HG03280 (cell line): ENCODE measurements around the gene MED13L.
"Not testable (repeated sequence)": the region's sequence is repeated elsewhere in the genome, so short reads cannot be mapped to it uniquely, and the experiment has no call there.

Experiments used
- ATAC-seq: cut with Tn5 transposase; IDR thresholded peaks from one replicate; pipeline ENCODE4 v1.9.1; 2021; ENCODE audit warnings: mild to moderate bottlenecking, moderate library complexity; ENCODE audit not compliant: unreplicated experiment

The MED13L gene

DNA sequence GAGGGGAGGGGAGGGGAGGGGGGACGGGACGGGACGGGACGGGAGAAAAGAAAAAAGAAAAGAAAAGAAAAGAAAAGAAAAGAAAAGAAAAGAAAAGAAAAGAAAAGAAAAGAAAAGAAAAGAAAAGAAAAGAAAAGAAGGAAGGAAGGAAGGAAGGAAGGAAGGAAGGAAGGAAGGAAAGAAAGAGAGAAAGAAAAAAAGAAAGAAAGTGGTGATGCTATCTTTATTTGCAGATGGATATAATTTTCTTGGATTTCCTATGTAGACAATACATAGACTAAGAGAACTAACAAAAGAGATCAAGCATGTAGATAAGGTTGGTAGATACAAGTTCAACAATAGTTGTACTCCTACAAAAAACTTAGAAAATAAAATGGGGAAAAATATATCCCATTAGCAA, 245.9 kb downstream of the MED13L start:
- not testable (repeated sequence) for ATAC-seq

DNA sequence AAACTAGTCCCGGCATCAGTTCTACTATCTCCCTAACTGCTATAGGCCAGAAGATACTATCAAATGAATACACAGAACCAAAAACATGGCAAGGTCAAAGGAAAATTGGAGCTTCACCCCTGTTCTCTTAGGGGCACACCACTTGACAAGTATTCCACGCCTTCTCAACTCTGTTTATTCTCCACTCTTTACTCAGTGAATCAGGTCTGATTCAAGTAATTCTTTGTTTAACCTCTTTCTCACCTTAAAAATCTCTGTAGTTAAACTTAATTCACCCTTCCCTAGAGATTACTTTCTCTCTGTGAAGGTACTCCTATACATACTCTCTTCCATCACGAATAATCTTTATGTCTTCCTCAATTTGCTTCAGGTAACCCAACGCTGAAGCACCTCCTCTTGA, 248.9 kb downstream of the MED13L start:
- ATAC-seq: no peak

DNA sequence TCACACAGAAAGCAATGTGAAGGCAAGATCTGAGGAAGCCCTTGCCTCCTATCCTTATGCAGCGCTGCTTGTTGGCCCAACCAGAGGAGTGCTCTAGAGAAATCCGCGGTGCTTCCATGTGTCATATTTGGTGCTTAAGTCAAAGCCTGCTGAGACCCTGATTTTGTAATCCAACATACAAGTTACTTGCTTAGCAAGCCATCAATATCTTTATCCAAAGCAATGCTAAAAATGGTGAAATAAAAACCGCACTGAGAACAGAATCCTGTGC, 250.0 kb downstream of the MED13L start:
- no peak for ATAC-seq

DNA sequence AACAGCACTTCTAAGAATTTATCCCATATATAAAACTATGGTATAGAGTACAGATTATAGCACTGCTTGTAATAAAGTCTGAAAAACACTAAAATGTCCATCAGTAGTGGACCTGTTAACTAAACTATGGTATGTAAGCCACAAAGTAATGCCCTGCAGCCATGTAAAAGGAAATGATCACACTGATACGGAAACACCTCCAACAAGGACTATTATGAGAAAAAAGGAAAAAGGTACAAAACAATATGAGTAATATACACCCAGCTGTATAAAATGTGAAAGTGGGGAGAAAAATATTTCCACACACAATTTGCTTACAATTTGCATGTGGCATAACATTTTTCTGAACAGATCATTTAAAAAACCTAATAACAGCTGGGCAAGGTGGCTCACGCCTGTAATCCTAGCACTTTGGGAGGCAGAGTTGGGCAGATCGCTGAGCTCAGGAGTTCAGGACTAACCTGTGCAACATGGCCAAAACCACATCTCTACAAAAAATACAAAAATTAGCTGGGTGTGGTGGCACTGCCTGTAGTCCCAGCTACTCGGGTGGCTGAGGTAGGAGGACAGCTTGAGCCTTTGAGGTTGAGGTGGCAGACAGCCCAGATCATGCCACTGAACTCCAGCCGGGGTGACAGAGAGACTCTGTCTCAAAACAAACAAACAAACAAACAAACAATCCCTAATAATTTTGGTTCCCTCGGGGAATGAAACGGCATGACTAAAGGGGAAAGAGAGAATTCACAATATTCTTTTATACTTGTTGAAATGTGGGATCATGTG, 250.5 kb downstream of the MED13L start:
- no peak for ATAC-seq

DNA sequence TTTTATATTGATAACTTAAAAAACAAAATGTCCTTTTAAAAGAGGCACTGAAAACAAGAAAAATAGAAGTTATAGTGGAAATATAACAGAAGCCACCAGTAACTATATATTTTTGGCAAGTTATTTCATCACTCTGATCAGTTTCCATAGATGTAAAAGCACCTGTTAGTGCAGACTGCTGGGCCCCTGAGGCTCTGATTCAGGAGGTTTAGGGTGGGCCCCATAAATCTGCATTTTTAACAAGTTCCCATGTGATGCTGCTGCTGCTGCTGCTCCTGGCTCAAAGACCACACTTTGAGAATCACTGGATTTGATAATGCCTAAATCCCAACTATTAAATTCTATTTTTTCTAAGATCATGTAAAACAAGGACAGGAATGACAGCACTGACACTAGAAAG, 251.1 kb downstream of the MED13L start:
- no peak for ATAC-seq

DNA sequence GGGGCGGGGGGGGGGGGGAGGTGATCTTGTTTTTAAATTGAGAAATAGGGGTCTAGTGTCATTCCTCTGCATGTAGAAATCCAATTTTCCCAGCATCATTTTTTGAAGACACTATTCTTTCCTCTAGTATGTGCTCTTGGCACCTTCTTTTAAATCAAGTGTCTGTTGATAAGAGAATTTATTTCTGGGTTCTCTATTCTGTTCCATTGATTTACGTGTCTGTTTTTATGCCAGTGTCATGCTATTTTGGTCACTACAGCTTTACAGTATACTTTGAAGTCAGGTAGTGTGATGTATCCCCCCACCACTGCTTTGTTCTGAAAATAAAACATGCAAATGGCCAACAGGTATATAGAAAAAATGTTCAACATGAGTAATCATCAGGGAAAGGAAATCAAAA, 252.7 kb downstream of the MED13L start:
- no peak for ATAC-seq

DNA sequence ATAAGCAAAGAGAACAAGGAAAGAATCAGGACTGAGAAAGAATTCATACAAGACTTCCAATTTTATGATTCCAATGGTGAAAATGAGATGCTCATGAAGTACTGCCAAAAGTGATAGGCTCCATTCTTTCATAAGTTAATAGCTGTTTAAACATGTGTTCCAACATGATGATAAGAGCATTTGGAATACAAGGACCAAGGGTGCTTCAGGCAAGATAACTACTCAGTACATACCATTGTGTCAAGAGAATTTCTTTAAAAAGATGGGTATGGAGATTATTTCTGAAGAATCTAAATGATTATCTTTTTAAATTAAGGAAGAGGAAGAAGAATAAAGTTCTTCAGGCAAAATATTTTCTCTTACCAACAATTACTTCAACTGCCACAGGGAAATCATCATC, 258.1 kb downstream of the MED13L start:
- no peak for ATAC-seq

DNA sequence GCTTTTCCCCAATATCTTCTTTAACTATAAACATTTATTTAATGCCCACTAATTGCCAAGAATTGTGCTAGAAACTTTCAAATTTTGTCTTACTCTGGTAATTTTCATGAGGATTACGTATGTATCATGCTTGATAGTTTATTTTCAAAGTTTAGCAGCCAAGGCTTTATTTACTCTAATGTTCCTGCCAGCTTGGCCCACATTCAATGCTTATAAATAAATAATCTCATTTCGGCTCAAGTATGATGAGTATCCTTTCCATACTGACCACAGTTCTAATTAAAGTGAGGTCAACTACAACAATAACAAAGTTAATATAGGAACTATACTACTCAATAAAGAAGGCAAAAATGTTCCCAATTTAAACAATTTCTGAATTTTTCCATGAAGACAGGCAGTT, 259.2 kb downstream of the MED13L start:
- ATAC-seq: no peak

DNA sequence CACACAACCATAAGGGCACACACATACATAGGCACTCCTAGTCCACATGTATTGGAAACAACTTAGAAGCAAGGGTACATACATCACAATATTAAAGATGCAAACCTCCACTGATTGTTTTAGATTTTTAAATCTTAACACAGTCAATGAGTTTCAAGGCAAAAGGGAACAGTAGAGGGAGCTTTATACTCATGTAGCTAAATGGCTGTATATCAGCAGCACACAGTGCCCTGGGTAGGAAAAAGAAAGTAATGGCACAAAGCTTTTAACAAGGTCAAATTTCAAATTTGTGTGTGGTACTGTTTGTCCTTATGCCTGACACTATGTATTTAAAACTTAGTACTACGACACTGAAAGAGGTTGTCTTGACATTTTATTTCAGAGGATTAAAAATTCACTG, 262.0 kb downstream of the MED13L start:
- no peak for ATAC-seq

DNA sequence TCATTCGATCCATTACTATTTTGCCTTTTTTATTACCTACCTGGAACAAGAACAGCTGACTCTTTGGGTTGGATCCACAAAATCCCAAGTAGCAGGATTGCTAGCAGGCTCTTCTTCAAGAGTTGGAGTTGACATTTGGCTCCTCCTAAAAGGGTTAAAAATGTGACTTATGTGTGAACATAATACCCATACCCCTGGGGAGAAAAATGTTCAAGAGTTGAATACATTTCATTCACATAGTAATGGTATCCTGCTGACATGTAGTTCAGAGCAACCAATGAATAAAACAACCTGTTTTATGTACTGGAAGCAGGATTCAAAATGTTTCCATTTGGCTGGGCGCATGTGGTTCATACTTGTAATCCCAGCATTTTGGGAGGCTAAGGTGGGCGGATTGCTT, 264.7 kb downstream of the MED13L start:
- no peak for ATAC-seq

DNA sequence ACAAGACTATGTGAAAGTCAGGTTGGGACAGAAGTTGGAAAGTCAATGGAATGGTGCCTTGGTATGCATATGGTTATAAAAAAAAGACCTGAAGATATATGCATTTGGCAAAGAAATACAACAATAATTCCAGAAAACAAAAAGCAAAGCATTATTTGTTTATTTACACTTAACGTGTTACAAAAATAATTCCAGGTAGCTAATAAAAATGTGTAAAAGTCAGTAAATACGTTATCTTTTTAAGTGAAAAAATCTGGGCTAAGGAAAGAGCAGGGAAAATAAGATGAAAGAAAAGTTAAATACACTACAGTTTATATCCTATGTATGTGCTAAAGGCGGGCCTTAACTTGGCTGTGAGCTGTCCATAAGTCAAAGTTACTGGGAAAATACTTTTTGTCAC, 266.3 kb downstream of the MED13L start:
- ATAC-seq: no peak

DNA sequence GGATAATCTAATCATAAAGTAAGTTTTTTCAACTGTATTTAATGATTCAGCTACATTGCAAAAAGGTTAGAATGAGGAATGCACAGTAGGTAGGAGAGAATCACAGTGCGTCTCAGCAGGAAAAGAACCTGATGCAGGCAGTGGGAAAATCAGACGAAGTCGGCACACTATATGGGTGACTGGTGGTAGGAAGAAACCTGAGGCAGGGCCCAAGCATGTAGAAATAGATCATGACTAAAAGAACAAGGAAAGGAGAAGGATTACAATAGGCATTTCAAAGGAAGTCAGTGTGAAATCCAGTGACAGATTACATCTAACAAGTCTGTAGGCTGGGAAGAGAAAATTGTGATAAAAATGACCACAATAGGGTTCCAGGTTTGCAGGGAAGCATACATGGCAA, 267.0 kb downstream of the MED13L start:
- ATAC-seq: no peak

DNA sequence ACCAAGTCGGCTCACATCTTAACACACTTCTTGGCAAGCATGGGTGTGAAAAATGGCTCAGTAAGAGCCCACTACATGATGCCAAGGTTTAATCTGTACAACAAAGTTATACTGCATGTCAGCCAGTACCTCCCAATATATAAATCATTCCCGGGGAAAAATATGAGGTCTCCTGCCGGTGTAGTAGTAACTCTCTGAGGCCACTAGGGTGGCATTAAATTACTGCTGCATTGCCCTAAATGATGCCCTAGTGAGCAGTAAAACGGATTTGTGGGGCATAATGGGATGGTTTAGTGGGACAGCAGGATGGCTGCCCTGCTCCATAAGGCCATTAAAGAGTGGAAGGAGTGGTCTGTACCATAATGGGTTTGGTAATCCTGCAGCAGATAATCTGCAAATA, 267.7 kb downstream of the MED13L start:
- no peak for ATAC-seq

DNA sequence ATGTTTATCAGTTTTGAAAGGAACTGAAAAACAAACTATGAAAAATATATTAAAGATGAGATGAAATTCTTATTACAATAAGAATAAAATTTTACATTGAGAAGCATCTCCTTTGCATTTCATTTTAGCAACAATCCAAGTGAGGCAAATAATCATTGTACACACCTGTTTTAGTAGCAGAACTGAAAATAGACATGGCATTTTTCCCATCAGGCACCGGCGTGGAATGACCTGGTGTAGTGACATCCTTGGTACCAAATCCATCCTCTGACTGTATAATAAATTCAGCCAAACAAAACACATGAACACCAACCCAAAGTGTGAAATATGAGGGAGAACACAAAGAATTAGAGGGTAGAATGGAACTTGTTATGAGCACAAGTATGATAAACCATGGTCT, 271.4 kb downstream of the MED13L start:
- ATAC-seq: no peak

DNA sequence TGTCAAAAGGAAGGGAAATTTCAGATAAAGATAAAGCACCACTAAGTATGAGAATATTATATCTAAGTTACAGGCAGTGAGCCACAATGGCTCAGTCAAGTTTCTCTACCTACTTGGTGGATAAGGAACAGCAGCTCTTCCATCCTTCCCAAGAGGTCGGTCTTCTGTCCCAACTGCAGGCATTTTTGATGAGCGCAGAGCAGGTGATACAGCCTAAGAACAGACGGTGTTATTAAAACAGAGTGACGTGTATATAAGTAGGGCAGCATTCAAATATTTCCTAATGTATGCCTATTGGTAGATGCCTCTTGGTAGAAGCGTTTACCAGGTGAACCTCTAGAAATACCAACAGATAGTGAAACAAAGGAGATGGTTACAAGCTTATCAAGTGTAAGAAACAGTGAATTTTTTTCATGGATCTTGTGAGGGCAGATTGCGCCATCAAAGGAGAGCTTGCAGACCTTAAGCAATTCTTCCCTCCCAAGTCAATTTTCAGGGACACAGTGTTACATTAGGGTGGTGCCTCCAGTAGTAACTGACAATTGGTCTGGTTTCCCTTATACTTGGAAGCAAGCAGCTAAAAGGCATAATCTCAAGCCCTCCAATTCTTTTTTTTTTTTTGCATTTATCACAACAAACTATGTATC, 274.5 kb downstream of the MED13L start:
- no peak for ATAC-seq

DNA sequence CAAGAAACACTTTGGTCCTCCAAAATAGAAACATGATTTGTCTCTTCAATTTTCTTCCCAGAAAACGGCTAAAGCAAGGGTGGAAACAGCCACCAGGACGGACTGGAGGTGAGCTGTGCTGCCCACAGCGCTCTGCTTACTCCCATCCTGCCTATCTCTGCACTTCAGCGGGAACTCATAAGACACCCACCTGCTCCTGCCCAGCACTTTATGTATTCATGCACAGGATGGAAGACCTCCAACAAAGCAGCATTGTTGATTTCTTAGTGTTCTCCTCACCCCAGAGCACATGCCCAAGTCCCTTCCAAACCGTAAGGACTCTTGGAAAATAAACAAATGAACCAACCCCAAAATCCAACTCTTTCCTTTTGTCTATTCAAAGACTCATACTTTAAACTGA, 277.2 kb downstream of the MED13L start:
- no peak for ATAC-seq

DNA sequence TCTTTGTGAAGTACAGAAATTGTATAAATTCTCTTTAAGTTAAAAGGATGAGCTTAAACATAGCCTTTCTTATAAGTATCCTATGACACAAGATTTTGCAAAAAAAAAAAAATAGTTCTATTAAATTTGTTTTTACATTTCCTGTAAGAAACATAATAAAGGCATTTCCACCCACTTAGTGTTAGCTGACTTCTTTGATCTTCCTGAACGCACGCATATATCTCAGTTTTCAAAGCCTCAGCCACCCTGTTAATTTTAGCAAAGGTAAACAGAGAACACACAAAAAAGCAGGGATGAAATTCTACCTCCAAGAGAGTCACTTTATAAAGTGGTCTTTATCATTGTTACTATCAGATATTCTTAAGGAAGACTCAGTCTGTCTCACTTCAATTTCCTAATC, 277.9 kb downstream of the MED13L start:
- ATAC-seq: no peak

DNA sequence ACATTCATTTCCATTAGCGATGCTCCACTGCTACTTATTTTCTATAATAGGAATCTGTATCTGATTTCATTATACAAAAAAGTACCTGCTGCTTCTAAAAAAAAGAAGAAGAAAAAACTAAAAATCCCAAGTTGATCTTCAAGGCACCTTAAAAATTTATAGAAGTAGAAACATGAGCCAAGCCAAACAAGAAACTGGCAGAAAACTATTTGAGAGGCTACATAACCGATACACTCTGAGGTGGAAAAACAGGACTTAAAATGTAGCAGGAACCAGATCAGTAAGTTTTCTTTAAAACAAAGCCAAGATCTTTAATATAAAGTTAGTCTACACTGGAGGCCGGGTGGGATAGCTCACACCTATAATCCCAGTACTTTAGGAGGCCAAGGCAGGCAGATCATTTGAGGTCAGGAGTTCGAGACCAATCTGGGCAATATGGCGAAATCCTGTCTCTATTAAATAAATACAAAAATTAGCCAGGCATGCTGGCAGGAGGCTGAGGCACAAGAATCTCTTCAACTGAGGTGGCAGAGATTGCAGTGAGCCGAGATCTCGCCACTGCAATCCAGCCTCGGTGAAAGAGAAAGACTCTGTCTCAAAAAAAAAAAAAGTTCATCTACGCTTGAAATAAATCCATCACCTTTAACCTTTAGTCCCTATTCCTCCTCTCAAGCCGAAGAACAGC, 278.6 kb downstream of the MED13L start:
- no peak for ATAC-seq

DNA sequence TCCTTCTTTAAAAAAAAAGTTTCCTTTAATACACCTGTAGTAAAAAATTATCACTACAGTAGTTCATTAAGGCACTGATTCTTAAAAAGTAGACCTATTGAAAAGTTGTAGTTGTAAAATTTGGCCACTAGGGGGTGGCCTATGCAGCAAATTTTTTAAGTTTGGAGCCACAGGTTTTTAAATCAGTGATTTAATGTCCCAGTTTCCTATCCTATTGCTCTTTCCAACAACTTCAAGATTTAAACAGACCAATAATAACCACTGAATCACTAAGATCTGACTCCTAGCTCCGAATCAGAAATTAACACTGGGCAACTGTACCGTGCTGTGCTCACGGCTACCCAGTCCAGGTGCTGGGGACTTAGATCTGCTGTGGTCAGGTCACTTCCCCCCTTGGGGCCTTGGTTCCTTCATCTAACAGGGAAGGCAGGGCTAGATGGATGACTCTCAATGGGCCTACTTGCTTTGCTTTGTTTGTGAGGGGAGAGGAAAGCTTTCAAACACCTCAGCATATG, 279.3 kb downstream of the MED13L start:
- no peak for ATAC-seq

DNA sequence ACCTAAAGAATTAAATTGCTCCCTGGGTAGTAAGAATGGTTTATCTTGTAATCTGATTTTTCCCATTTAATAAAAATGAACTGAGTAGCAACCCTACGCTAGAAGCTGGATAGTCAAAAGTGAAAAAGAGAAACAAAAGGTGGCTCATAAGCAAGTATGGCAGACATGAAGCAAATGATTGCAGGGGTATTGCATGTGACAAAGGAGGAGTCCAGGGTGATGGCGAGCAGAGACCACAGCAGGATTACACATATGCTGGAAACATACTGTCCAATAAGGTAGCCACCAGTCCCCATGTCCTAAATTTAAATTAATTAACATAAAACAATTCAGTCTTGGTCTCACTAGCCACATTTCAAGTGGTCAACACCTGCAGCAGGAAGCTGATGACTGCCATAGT, 283.8 kb downstream of the MED13L start:
- no peak for ATAC-seq

DNA sequence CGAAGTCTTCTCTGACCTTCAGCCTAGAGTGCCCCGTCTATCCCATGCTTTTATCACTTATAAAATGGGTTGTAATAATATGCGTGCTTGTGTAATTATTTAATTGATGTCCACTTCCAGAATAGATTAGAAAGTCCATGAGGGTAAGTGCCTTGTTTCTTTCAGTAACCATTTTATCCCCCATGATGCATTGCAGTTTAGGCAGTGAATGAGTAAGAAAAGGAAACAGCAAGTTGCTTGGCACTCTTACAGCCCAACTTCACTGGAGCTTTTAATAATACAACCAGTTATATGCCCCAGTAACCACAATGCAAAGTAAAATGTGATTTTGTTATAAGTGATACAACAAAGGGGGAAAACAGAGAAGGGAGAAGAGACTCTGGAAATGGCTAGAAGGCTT, 287.3 kb downstream of the MED13L start:
- ATAC-seq: no peak
